ENCODE results near the gene RCAN1. TPM values are rescaled to one million over a fixed set of nuclear protein-coding genes. Genes with fewer than 3 reads are reported as not detected.

The RCAN1 gene
- total RNA-seq, 1 donor from 2014 or later: 17.7 TPM

DNA sequence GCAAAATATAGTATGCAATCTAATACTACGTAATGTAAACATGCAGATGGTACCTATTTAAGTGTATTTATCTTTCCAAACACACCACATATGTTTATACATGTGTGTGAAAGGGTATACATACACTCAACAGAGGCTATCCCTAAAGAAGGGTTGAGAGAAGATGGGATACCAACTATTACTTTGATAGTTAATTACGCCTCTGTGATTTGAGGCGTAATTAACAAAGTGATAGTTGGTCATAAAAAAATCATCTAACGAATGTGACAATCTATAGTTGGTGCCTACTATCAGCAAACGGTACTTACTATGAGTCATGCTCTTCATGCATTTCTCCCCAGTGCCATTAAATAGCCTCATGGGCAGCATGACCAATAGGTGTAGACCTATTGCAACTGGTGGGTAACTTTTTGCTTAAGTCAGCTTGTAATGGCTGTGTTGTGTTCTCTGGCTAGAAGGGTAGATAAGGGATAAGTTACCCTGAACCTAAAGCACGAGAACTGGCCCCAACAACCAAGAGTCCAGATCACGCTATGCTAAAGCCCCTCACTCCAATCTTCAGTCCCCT lies 15.3 kb downstream of the RCAN1 start:
- no peaks in the 10 kb centered on the region for H3K9me3 Mint-ChIP-seq (ENCODE audit: unreplicated experiment)
- no peak overlapping the region for H3K4me3 Mint-ChIP-seq (ENCODE audit: unreplicated experiment)
- peaks cover 3% of the 10 kb centered on the region for H3K4me1 Mint-ChIP-seq (ENCODE audit: low read depth, unreplicated experiment)
- DNase-seq: no peak
- TF ChIP-seq, protein P1, sequence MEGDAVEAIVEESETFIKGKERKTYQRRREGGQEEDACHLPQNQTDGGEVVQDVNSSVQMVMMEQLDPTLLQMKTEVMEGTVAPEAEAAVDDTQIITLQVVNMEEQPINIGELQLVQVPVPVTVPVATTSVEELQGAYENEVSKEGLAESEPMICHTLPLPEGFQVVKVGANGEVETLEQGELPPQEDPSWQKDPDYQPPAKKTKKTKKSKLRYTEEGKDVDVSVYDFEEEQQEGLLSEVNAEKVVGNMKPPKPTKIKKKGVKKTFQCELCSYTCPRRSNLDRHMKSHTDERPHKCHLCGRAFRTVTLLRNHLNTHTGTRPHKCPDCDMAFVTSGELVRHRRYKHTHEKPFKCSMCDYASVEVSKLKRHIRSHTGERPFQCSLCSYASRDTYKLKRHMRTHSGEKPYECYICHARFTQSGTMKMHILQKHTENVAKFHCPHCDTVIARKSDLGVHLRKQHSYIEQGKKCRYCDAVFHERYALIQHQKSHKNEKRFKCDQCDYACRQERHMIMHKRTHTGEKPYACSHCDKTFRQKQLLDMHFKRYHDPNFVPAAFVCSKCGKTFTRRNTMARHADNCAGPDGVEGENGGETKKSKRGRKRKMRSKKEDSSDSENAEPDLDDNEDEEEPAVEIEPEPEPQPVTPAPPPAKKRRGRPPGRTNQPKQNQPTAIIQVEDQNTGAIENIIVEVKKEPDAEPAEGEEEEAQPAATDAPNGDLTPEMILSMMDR (IDR thresholded peaks at IDR 0.05; ENCODE audit: partially characterized antibody, unreplicated experiment): no peak
- H3K27ac Mint-ChIP-seq (ENCODE audit: unreplicated experiment): no peak overlapping the region
- no peaks in the 10 kb centered on the region for H3K27me3 Mint-ChIP-seq (ENCODE audit: unreplicated experiment)
- peaks cover 4% of the 10 kb centered on the region for H3K36me3 Mint-ChIP-seq (ENCODE audit: unreplicated experiment)

DNA sequence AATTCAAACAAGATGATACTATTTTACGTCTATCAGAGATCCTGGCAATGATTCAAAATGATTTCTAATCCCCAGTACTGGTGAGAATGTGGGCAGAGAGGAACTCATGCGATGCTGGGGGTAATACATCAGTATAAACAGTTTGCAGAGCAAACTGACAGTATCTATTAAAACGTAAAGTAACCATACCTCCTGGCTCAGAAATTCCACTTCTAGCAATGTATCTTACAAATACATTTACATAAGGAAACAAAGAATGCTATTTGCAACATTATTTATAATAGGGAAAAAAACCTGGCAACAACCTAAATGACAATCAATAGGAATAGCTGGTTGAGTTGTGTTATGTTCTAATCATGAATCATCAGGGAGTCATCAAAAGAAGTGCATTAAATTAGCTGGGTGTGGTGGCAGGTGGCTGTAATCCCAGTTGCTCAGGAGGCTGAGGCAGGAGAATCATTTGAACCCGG lies 15.9 kb downstream of the RCAN1 start:
- no peaks in the 10 kb centered on the region for H3K27me3 Mint-ChIP-seq (ENCODE audit: unreplicated experiment)
- no peak for DNase-seq
- no peaks in the 10 kb centered on the region for H3K36me3 Mint-ChIP-seq (ENCODE audit: unreplicated experiment)
- no peak overlapping the region for H3K4me3 Mint-ChIP-seq (ENCODE audit: unreplicated experiment)
- peaks cover 3% of the 10 kb centered on the region for H3K4me1 Mint-ChIP-seq (ENCODE audit: low read depth, unreplicated experiment)
- TF ChIP-seq, protein P1 (IDR thresholded peaks at IDR 0.05; ENCODE audit: partially characterized antibody, unreplicated experiment): no peak
- no peak overlapping the region for H3K27ac Mint-ChIP-seq (ENCODE audit: unreplicated experiment)
- H3K9me3 Mint-ChIP-seq (ENCODE audit: unreplicated experiment): no peaks in the 10 kb centered on the region

DNA sequence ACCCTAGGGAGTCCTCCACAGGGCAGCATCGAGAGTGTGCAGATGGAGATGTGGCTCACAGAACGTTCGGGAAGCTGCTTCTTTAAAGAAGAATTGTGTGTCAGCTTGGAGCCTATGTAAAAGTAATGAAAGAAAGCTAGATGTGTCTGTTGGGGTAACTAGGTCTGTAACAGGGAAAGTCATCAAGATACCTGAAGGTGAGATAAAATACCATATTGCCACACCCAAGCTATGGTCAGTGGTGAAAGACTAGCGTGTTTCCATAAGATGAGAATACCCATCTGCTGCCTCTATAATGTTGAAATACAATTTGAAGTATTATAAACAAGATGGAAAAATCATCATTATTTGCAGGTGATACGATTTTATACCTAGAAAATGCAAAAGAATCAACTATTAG lies 17.5 kb downstream of the RCAN1 start:
- Mint-ChIP-seq H3K27ac (ENCODE audit: unreplicated experiment) (no peak overlapping the region), H3K4me3 (ENCODE audit: unreplicated experiment) (no peak overlapping the region), H3K9me3 (ENCODE audit: unreplicated experiment) (no peaks in the 10 kb centered on the region), H3K4me1 (ENCODE audit: low read depth, unreplicated experiment) (peaks cover 4% of the 10 kb centered on the region), H3K36me3 (ENCODE audit: unreplicated experiment) (no peaks in the 10 kb centered on the region), H3K27me3 (ENCODE audit: unreplicated experiment) (no peaks in the 10 kb centered on the region)
- TF ChIP-seq, protein P1 (IDR thresholded peaks at IDR 0.05; ENCODE audit: partially characterized antibody, unreplicated experiment): no peak
- DNase-seq: no peak

DNA sequence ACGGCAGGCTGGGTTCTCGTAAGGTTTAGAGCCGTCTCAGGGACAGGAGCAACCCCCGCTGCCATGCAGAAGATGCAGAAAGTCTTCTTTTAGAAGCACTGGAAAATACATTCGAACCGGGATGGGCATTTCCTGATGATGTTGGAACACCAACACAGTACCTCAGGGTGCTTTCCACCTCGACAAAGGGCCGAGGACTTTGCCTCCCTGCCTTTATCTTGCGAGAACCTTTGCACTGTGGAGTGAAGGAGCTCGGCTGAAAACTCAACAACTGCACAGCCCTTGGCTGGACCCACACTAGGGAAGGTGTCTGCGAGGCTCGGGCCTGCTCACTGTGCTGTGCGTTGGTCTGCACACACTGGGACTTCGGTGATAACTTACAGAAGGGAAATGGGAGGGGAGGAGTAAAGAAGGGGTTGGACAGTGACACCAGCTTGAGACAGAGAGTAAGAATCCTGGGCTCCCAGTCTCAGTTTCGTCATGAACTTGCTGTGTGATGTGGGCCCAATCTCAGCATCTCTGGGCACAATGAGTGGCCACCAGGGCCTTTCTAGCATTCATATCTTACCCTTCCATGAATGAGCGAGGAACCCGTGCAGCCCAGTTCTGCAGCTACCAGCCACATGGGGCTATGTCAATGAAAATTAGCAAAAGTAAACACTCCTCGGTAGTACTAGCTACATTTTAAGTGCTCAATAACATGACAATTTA lies 18.2 kb downstream of the RCAN1 start:
- Mint-ChIP-seq H3K4me1 (ENCODE audit: low read depth, unreplicated experiment) (peaks cover 1% of the 10 kb centered on the region), H3K9me3 (ENCODE audit: unreplicated experiment) (no peaks in the 10 kb centered on the region), H3K27me3 (ENCODE audit: unreplicated experiment) (no peaks in the 10 kb centered on the region), H3K27ac (ENCODE audit: unreplicated experiment) (no peak overlapping the region), H3K4me3 (ENCODE audit: unreplicated experiment) (no peak overlapping the region), H3K36me3 (ENCODE audit: unreplicated experiment) (no peaks in the 10 kb centered on the region)
- no peak for DNase-seq
- TF ChIP-seq, protein P1 (IDR thresholded peaks at IDR 0.05; ENCODE audit: partially characterized antibody, unreplicated experiment): no peak

DNA sequence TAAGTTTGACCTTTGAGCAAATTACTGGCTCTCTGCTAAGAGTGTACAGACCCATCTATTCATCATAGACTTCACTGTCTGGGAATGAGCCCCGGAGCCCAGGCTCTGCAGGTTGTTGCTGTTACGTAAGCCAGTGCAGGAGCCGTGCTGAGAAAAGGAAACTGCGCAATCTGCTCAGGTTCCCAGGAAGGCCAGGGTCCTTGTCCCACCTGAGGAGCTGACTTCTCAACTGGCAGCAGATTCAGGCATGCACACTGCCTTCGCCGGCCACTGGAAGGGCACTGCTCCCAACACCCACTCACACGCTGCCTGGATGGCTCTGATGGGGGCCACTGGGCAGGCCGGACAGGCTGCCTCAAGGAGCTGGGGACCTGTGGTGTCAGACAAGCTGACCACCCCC lies 19.5 kb downstream of the RCAN1 start:
- no peak for DNase-seq
- TF ChIP-seq, protein P1 (IDR thresholded peaks at IDR 0.05; ENCODE audit: partially characterized antibody, unreplicated experiment): no peak
- Mint-ChIP-seq H3K4me1 (ENCODE audit: low read depth, unreplicated experiment) (peaks cover 1% of the 10 kb centered on the region), H3K27ac (ENCODE audit: unreplicated experiment) (no peak overlapping the region), H3K4me3 (ENCODE audit: unreplicated experiment) (no peak overlapping the region), H3K36me3 (ENCODE audit: unreplicated experiment) (no peaks in the 10 kb centered on the region), H3K9me3 (ENCODE audit: unreplicated experiment) (no peaks in the 10 kb centered on the region), H3K27me3 (ENCODE audit: unreplicated experiment) (no peaks in the 10 kb centered on the region)

All from glutamatergic neuron (in vitro differentiated cells).